ENCODE measurements around the gene ZNF275.

DNA sequence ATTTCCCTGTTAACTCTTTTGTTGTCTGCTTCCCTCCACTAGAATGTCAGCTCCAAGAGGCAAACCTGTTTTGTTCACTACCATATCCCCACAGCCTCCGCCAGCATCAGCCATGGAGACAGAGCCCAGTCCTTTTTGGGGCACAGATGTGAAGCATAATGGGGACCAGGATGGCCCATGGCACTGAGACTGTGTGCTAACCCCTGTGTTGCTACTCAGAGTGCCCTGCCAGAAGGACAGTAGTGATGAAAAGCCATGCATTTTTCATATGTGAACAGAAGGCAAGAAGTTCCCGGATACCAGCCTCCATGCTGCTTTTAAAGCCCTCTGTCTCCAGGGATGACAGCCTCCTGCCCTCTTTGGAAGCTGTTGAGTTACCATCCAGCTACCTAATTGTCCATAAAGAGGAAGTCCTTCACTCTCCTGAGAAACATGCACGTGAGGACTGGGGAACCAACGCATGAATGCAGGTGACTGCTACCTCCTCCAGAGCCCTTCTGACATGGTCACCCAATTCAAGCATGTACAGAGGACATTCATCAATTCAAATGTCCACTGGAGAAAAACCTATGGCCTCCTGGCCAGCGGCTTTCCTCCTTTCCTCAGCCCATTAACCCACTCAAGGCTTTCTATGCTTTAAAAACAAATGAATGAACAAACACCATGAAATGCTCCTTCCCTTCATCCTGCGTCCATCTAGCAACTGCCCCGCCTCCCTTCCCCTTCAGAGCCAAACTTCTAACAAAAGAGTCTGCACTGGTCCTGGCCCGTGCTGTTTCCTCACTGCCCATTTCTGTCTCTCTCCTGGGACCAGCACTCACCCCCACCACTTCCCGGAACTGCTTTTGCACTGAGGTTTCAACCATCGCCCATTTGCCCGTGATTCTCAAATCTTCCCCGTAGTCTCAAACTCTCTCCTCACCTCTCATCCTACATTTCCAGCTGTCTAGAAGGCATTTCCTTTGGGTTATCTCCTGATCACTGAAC is 30.4 kb upstream of the ZNF275 start:
- TF ChIP-seq EZH2 (IDR thresholded peaks at IDR 0.05; ENCODE audit: insufficient read depth, low read length) (no peak), CTCF (IDR thresholded peaks at IDR 0.05; ENCODE audit: insufficient read depth, low read depth, low read length) (no peak)

Measured in astrocyte (in vitro differentiated cells and primary cell).